NCI-H345 (cell line): ENCODE data around the gene NR1I3.

Source experiments
- DNase-seq: peaks from one replicate; lab custom pipeline; 2025; lab: John Stamatoyannopoulos, UW

NR1I3 gene

GRCh38 chr1:161218301-161219077 lies 19.5 kb downstream of the NR1I3 start:
- no peak for DNase-seq

- DNase-seq, result no peak
These were observed 20.2 kb downstream of the NR1I3 start for GRCh38 chr1:161217831-161218230.

- no peak for DNase-seq
These were observed 20.9 kb downstream of the NR1I3 start for GRCh38 chr1:161216945-161217712.

GRCh38 chr1:161215076-161215475 lies 22.9 kb downstream of the NR1I3 start, which contains the start of gene FCER1G:
Gene FCER1G (plus strand): TSS chr1:161215295. CDS start chr1:161215322, 27 bp downstream.
- no peak for DNase-seq

- no peak for DNase-seq
These were observed 23.6 kb downstream of the NR1I3 start for GRCh38 chr1:161214369-161214768.

GRCh38 chr1:161209790-161210409 lies 28.1 kb downstream of the NR1I3 start:
- peak; percentile 67 for DNase-seq

- no peak for DNase-seq
These were observed 30.8 kb downstream of the NR1I3 start for GRCh38 chr1:161207173-161207572.

GRCh38 chr1:161206411-161207140 lies 31.4 kb downstream of the NR1I3 start:
- no peak for DNase-seq

- peak; percentile 99 for DNase-seq
These were observed 35.9 kb downstream of the NR1I3 start, which contains the start of gene NDUFS2 for GRCh38 chr1:161201836-161202712. Gene NDUFS2 (plus strand): TSS chr1:161202367. CDS start chr1:161202386, 19 bp downstream.

- no peak for DNase-seq
These were observed 36.8 kb downstream of the NR1I3 start for GRCh38 chr1:161200992-161201835.

- DNase-seq, result no peak
These were observed 37.5 kb downstream of the NR1I3 start for GRCh38 chr1:161200421-161200991.

- no peak for DNase-seq
These were observed 38.4 kb downstream of the NR1I3 start for GRCh38 chr1:161199506-161200139.

- DNase-seq, result no peak
These were observed 39.0 kb downstream of the NR1I3 start, which contains the start of gene ADAMTS4 for GRCh38 chr1:161198897-161199431. Gene ADAMTS4 (minus strand): TSS chr1:161199054. CDS start chr1:161198627, 427 bp downstream.

- peak; percentile 18 for DNase-seq
These were observed 39.7 kb downstream of the NR1I3 start for GRCh38 chr1:161198194-161198896.

GRCh38 chr1:161197560-161198193 lies 40.3 kb downstream of the NR1I3 start:
- no peak for DNase-seq

GRCh38 chr1:161196521-161197451 lies 41.2 kb downstream of the NR1I3 start:
- no peak for DNase-seq
